Astrocyte (in vitro differentiated cells and primary cell): ENCODE measurements around the gene UBE2A.

Experiments used
- EZH2 ChIP-seq: IDR thresholded peaks from 2 replicates; pipeline ENCODE4 v1.6.1; 2012; ENCODE audit warnings: mild to moderate bottlenecking, low read length, inconsistent platforms; ENCODE audit not compliant: insufficient read depth
- TF ChIP-seq, protein P1 (sequence below): IDR thresholded peaks from 2 replicates; pipeline ENCODE4 v1.5.1; 2011; ENCODE audit warnings: low read depth, mild to moderate bottlenecking, inconsistent platforms, low read length, moderate library complexity; ENCODE audit not compliant: insufficient read depth

DNA sequence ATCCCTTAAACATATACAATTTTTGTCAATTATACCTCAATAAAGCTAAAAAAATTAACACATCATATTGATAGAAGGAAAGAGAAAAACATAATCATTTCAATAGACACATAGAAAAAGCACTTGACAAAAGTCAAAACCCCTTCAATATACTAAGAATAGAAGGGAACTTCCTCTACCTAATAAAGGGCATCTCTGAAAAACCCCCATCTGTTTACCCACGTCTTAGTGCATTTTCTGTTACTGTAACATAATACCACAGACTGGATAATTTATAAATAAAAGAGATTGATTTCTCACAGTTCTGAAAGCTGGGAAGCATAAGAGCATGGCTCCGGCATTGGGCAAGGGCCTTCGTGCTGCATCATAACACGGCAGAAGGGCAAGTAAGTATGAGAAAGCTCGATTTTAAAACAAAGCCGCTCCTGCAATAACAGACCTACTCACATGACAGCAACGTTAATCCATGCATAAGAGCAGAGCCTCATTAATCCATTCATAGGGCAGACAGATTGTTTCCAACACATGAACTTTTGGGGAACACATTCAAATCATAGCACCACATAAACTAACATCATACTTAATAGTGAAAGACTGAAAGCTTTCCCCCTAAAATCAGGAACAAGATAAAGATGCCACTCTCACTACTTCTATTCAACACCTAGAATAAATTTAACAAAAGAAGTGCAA is 24.9 kb upstream of the UBE2A start:
- TF ChIP-seq, protein P1, sequence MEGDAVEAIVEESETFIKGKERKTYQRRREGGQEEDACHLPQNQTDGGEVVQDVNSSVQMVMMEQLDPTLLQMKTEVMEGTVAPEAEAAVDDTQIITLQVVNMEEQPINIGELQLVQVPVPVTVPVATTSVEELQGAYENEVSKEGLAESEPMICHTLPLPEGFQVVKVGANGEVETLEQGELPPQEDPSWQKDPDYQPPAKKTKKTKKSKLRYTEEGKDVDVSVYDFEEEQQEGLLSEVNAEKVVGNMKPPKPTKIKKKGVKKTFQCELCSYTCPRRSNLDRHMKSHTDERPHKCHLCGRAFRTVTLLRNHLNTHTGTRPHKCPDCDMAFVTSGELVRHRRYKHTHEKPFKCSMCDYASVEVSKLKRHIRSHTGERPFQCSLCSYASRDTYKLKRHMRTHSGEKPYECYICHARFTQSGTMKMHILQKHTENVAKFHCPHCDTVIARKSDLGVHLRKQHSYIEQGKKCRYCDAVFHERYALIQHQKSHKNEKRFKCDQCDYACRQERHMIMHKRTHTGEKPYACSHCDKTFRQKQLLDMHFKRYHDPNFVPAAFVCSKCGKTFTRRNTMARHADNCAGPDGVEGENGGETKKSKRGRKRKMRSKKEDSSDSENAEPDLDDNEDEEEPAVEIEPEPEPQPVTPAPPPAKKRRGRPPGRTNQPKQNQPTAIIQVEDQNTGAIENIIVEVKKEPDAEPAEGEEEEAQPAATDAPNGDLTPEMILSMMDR, result no peak
- no peak for TF ChIP-seq EZH2
